PC-3 (cell line): ENCODE results near the gene CDK19.

ENCODE experiments used
- EZH2 ChIP-seq: fragments of 300-600 bp; sonication (generic); IDR thresholded peaks from one replicate; pipeline ENCODE4 v1.6.1; 2017; ENCODE audit warnings: antibody characterized with exemption, mild to moderate bottlenecking, low read length; ENCODE audit not compliant: unreplicated experiment
- EZH2phosphoT487 ChIP-seq: fragments of 300-600 bp; sonication (generic); IDR thresholded peaks from 2 replicates; pipeline ENCODE4 v1.6.1; 2018; ENCODE audit warnings: mild to moderate bottlenecking, antibody characterized with exemption, low read length, borderline replicate concordance
- TF ChIP-seq, protein P1 (sequence below): fragments of 300-600 bp; sonication (generic); conservative IDR thresholded peaks from 2 replicates; pipeline ENCODE4 v1.5.1; 2017; ENCODE audit warnings: antibody characterized with exemption, low read depth, mild to moderate bottlenecking, low read length

DNA sequence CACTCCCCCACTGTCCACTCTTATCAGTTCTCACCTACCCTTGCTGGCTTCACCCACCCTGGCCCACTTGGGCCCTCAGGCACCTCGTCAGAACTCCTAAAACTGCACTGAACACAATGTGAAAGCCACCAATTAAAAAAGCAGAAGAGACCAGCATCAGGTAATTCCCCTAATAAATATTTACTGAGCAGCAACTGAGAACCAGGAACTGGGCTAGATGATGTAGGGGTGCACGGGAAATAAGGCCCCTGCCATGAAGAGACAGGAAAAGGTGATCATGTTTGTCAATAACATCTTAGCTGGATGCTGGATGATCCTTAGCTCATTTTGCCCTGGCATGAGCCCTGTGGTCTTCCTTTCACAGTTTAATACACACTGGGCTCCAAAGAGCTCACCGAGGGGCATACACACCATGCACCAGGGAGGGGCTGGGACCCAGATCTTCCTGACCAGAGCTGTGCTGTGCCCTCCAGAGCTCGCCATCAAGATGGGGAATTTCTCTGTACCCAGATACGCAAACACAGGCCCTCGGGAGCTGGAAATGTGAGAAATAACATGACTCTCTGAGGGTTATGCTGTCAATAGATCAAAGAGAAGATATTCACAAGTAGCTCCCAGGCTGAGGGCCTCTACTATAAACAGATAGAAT is 225.3 kb downstream of the CDK19 start:
- TF ChIP-seq, protein P1, sequence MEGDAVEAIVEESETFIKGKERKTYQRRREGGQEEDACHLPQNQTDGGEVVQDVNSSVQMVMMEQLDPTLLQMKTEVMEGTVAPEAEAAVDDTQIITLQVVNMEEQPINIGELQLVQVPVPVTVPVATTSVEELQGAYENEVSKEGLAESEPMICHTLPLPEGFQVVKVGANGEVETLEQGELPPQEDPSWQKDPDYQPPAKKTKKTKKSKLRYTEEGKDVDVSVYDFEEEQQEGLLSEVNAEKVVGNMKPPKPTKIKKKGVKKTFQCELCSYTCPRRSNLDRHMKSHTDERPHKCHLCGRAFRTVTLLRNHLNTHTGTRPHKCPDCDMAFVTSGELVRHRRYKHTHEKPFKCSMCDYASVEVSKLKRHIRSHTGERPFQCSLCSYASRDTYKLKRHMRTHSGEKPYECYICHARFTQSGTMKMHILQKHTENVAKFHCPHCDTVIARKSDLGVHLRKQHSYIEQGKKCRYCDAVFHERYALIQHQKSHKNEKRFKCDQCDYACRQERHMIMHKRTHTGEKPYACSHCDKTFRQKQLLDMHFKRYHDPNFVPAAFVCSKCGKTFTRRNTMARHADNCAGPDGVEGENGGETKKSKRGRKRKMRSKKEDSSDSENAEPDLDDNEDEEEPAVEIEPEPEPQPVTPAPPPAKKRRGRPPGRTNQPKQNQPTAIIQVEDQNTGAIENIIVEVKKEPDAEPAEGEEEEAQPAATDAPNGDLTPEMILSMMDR, result no peak
- TF ChIP-seq EZH2, result no peak
- no peak for TF ChIP-seq EZH2phosphoT487
